GM12874 (cell line): ENCODE results near the gene KDM4C.

ENCODE experiments used
- CTCF ChIP-seq: IDR thresholded peaks from 2 replicates; pipeline ENCODE4 v1.5.1; 2011; ENCODE audit warnings: low read depth, mild to moderate bottlenecking, control low read depth, low read length, moderate library complexity; ENCODE audit not compliant: insufficient read depth

KDM4C gene

GRCh38 chr9:7177383-7177782, 419.6 kb downstream of the KDM4C start:
- TF ChIP-seq CTCF: no peak

GRCh38 chr9:7178729-7179128, 421.0 kb downstream of the KDM4C start:
- no peak for TF ChIP-seq CTCF

DNA sequence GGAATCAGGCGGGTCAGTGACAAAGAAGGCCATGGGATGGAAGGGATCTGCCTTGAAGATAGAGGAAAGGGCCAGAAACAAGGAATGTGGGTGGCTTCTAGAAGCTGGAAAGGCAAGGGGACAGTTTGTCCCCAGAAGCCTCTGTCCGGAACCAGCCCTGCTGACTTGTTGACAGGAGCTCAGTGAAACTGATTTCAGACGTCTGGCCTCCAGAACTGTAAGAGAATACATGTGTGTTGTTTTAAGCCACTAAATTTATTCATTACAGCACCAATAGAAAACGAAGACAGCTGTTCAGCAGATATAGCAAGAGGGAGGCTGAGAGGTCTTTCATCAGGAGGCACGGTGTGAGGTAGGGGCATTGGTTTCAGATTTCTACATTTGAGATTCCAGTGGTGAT, 422.5 kb downstream of the KDM4C start:
- no peak for TF ChIP-seq CTCF

DNA sequence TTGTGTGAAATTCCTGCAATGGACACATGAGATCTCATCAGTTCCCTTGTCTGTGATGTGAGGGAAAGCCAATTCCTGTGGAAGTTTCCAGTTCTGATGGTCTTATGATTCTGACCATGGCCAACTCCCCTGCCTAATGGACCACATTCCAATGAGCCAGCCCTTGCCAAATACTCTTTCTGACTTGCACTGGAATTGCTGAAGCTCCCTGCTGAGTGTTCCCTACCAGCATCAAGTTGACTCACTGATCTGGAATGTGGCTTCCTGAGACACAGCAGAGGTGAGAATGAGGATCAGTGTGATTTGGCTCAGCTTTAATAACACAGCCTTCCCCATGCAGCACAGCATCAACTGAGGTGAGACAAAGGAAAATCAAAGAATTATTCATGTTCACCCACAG, 427.8 kb downstream of the KDM4C start:
- no peak for TF ChIP-seq CTCF

DNA sequence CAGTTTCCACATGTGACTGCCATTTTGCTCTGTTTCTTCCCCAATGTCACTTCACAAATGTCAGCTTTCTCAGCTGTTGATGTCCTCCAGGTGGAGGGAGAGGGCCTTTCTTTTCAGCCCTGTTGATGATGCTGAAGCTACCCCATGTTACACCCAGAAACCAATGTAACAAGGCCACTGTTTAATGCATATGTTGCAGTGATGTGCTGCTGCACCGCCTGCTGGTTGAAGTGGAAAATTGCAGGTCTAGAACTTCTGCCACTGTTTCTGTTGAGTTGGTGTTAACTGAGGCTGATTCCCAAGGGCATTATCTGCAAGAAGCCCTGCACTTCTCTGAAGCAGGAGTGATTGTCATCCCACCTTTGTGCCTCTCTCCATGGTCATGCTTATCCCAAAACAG, 428.4 kb downstream of the KDM4C start:
- TF ChIP-seq CTCF: peak; percentile 71

- no peak for TF ChIP-seq CTCF
Observed at GRCh38 chr9:7192266-7192665, 434.5 kb downstream of the KDM4C start.

DNA sequence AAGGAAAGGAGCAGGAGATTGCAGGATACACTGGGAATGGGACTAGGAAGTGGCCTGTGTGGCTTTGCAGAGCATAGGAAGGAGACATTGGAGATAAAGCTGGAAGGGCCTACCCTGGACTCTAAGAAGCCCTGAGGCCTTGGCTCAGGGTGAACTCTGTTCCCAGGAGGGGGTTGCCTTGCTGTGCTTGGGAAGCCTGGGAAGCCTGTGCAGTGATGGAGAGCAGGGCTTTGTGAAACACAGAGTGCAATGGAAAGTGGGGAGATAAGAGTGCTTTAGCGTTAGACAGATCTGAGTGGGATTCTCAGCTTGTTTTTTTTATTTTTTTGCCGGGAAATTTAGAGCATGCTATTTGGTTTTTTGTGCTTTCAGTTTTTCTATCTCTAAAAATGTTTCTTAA, 437.8 kb downstream of the KDM4C start:
- no peak for TF ChIP-seq CTCF

DNA sequence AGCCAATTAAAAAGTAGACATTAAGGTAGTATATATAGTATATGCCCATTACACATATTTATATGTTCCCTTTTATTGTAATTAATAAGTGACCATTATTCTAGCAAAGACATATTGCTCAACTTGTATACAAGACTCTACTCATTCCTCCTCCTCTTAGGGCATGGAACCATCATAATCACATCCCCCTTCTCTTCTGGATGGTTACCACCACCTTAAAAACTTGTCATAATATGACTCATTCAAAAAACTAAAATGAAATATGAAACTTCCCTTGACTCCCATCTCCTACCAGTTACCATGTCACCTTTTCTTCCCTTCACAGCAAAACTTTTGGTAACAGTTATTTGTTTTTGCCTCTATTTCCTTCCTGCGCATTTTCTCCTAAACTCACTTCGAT, 438.7 kb downstream of the KDM4C start:
- TF ChIP-seq CTCF: no peak
